Measurements from ENCODE around the gene RAB7A.
"Not testable (repeated sequence)": the region's sequence is repeated elsewhere in the genome, so short reads cannot be mapped to it uniquely, and the experiment has no call there.

RAB7A gene

GRCh38 chr3:128710816-128711433 lies 15.1 kb upstream of the RAB7A start:
- no peak for DNase-seq (ENCODE audit: low spot score)

- no peak for DNase-seq (ENCODE audit: low spot score)
Observed at GRCh38 chr3:128712848-128713247, 13.1 kb upstream of the RAB7A start.

- DNase-seq (ENCODE audit: low spot score) = no peak
Observed at GRCh38 chr3:128714887-128715491, 11.0 kb upstream of the RAB7A start.

GRCh38 chr3:128718892-128719291 lies 7.1 kb upstream of the RAB7A start:
- not testable (repeated sequence) for DNase-seq (ENCODE audit: low spot score)

GRCh38 chr3:128720891-128721290 lies 5.1 kb upstream of the RAB7A start:
- DNase-seq (ENCODE audit: low spot score) = no peak

- DNase-seq (ENCODE audit: low spot score) = no peak
Observed at GRCh38 chr3:128723477-128723876, 2.5 kb upstream of the RAB7A start.

- DNase-seq (ENCODE audit: low spot score) = no peak
Observed at GRCh38 chr3:128725547-128726022, 398 bp upstream of the RAB7A start.

GRCh38 chr3:128727059-128727458 lies 1.1 kb downstream of the RAB7A start:
- DNase-seq (ENCODE audit: low spot score) = no peak

GRCh38 chr3:128727485-128727884 lies 1.5 kb downstream of the RAB7A start:
- DNase-seq (ENCODE audit: low spot score) = no peak

GRCh38 chr3:128727996-128728395 lies 2.0 kb downstream of the RAB7A start:
- DNase-seq (ENCODE audit: low spot score) = no peak

- not testable (repeated sequence) for DNase-seq (ENCODE audit: low spot score)
Observed at GRCh38 chr3:128728521-128728920, 2.5 kb downstream of the RAB7A start.

GRCh38 chr3:128730471-128730870 lies 4.5 kb downstream of the RAB7A start:
- DNase-seq (ENCODE audit: low spot score) = no peak

- DNase-seq (ENCODE audit: low spot score) = no peak
Observed at GRCh38 chr3:128734523-128735189, 8.7 kb downstream of the RAB7A start.

GRCh38 chr3:128735287-128735686 lies 9.3 kb downstream of the RAB7A start:
- no peak for DNase-seq (ENCODE audit: low spot score)

- no peak for DNase-seq (ENCODE audit: low spot score)
Observed at GRCh38 chr3:128735884-128736283, 9.9 kb downstream of the RAB7A start.

GRCh38 chr3:128736601-128737000 lies 10.6 kb downstream of the RAB7A start:
- DNase-seq (ENCODE audit: low spot score) = no peak

- DNase-seq (ENCODE audit: low spot score) = no peak
Observed at GRCh38 chr3:128740621-128741020, 14.6 kb downstream of the RAB7A start.

GRCh38 chr3:128742821-128743594 lies 17.0 kb downstream of the RAB7A start:
- DNase-seq (ENCODE audit: low spot score) = no peak

- no peak for DNase-seq (ENCODE audit: low spot score)
Observed at GRCh38 chr3:128745742-128746141, 19.8 kb downstream of the RAB7A start.

- no peak for DNase-seq (ENCODE audit: low spot score)
Observed at GRCh38 chr3:128746881-128747280, 20.9 kb downstream of the RAB7A start.

- DNase-seq (ENCODE audit: low spot score) = no peak
Observed at GRCh38 chr3:128748557-128748956, 22.6 kb downstream of the RAB7A start.

GRCh38 chr3:128749035-128749434 lies 23.1 kb downstream of the RAB7A start:
- no peak for DNase-seq (ENCODE audit: low spot score)

- DNase-seq (ENCODE audit: low spot score) = not testable (repeated sequence)
Observed at GRCh38 chr3:128749561-128749960, 23.6 kb downstream of the RAB7A start.
